Measurements from ENCODE around the gene C14orf180.

- TF ChIP-seq EZH2phosphoT487 (IDR thresholded peaks at IDR 0.05; ENCODE audit: insufficient read depth, low read depth) (no peak), EZH2 (IDR thresholded peaks at IDR 0.05; ENCODE audit: insufficient read depth, poor library complexity, severe bottlenecking) (no peak)
Measured at GRCh38 chr14:104537613-104537988, 42.0 kb upstream of the C14orf180 start.
